ENCODE results near the gene PEX3. TPM values are rescaled to one million over a fixed set of nuclear protein-coding genes. Genes with fewer than 3 reads are reported as not detected.

The PEX3 gene
- total RNA-seq, 1 donor from 2014 or later: 17.9 TPM

- H3K9me3 Mint-ChIP-seq (ENCODE audit: unreplicated experiment): no peaks in the 10 kb centered on the region
- H3K27ac Mint-ChIP-seq (ENCODE audit: unreplicated experiment): peak overlapping the region; percentile 75
- peaks cover 13% of the 10 kb centered on the region for H3K4me1 Mint-ChIP-seq (ENCODE audit: unreplicated experiment)
- no peak overlapping the region for H3K4me3 Mint-ChIP-seq (ENCODE audit: unreplicated experiment)
- TF ChIP-seq CTCF (IDR thresholded peaks at IDR 0.05): no peak
- no peak for DNase-seq (ENCODE audit: extremely low spot score, unreplicated experiment)
- H3K36me3 Mint-ChIP-seq (ENCODE audit: unreplicated experiment): no peaks in the 10 kb centered on the region
- H3K27me3 Mint-ChIP-seq (ENCODE audit: unreplicated experiment): no peaks in the 10 kb centered on the region
These were observed 77.7 kb downstream of the PEX3 start for GRCh38 chr6:143528164-143528811.

- no peaks in the 10 kb centered on the region for H3K9me3 Mint-ChIP-seq (ENCODE audit: unreplicated experiment)
- no peak overlapping the region for H3K27ac Mint-ChIP-seq (ENCODE audit: unreplicated experiment)
- H3K4me1 Mint-ChIP-seq (ENCODE audit: unreplicated experiment): peaks cover 13% of the 10 kb centered on the region
- H3K27me3 Mint-ChIP-seq (ENCODE audit: unreplicated experiment): no peaks in the 10 kb centered on the region
- DNase-seq (ENCODE audit: extremely low spot score, unreplicated experiment): no peak
- H3K36me3 Mint-ChIP-seq (ENCODE audit: unreplicated experiment): no peaks in the 10 kb centered on the region
- TF ChIP-seq CTCF (IDR thresholded peaks at IDR 0.05): peak; percentile 53
- H3K4me3 Mint-ChIP-seq (ENCODE audit: unreplicated experiment): no peak overlapping the region
These were observed 78.5 kb downstream of the PEX3 start for GRCh38 chr6:143529095-143529494.

GRCh38 chr6:143531720-143532499 is 81.3 kb downstream of the PEX3 start:
- no peak overlapping the region for H3K27ac Mint-ChIP-seq (ENCODE audit: unreplicated experiment)
- no peak for TF ChIP-seq CTCF (IDR thresholded peaks at IDR 0.05)
- no peaks in the 10 kb centered on the region for H3K27me3 Mint-ChIP-seq (ENCODE audit: unreplicated experiment)
- no peak for DNase-seq (ENCODE audit: extremely low spot score, unreplicated experiment)
- H3K9me3 Mint-ChIP-seq (ENCODE audit: unreplicated experiment): no peaks in the 10 kb centered on the region
- peaks cover 15% of the 10 kb centered on the region for H3K4me1 Mint-ChIP-seq (ENCODE audit: unreplicated experiment)
- no peaks in the 10 kb centered on the region for H3K36me3 Mint-ChIP-seq (ENCODE audit: unreplicated experiment)
- H3K4me3 Mint-ChIP-seq (ENCODE audit: unreplicated experiment): no peak overlapping the region

- H3K27me3 Mint-ChIP-seq (ENCODE audit: unreplicated experiment): no peaks in the 10 kb centered on the region
- DNase-seq (ENCODE audit: extremely low spot score, unreplicated experiment): no peak
- TF ChIP-seq CTCF (IDR thresholded peaks at IDR 0.05): no peak
- H3K9me3 Mint-ChIP-seq (ENCODE audit: unreplicated experiment): no peaks in the 10 kb centered on the region
- H3K4me3 Mint-ChIP-seq (ENCODE audit: unreplicated experiment): no peak overlapping the region
- no peak overlapping the region for H3K27ac Mint-ChIP-seq (ENCODE audit: unreplicated experiment)
- H3K36me3 Mint-ChIP-seq (ENCODE audit: unreplicated experiment): no peaks in the 10 kb centered on the region
- H3K4me1 Mint-ChIP-seq (ENCODE audit: unreplicated experiment): peaks cover 15% of the 10 kb centered on the region
These were observed 84.6 kb downstream of the PEX3 start for GRCh38 chr6:143535189-143535614.

- DNase-seq (ENCODE audit: extremely low spot score, unreplicated experiment): peak; percentile 86
- H3K27ac Mint-ChIP-seq (ENCODE audit: unreplicated experiment): peak overlapping the region; percentile 42
These were observed 85.9 kb downstream of the PEX3 start for GRCh38 chr6:143536461-143536865.

More at GRCh38 chr6:143536461-143536865, 85.9 kb downstream of the PEX3 start:
- Mint-ChIP-seq H3K27me3 (ENCODE audit: unreplicated experiment) (no peaks in the 10 kb centered on the region), H3K4me3 (ENCODE audit: unreplicated experiment) (peak overlapping the region; percentile 64), H3K9me3 (ENCODE audit: unreplicated experiment) (no peaks in the 10 kb centered on the region), H3K36me3 (ENCODE audit: unreplicated experiment) (no peaks in the 10 kb centered on the region), H3K4me1 (ENCODE audit: unreplicated experiment) (peaks cover 25% of the 10 kb centered on the region)
- no peak for TF ChIP-seq CTCF (IDR thresholded peaks at IDR 0.05)
